DOHH2 (cell line): ENCODE data around the gene KIF26A.

Experiments used
- CTCF ChIP-seq: fragments of 200-600 bp; sonication (generic); IDR thresholded peaks from one replicate; pipeline ENCODE4 v1.5.1; 2014; ENCODE audit warnings: antibody characterized with exemption, mild to moderate bottlenecking, low read depth, low read length; ENCODE audit not compliant: poor library complexity, severe bottlenecking
- EZH2phosphoT487 ChIP-seq: fragments of 200-600 bp; sonication (generic); IDR thresholded peaks from 2 replicates; pipeline ENCODE4 v1.6.1; 2017; ENCODE audit warnings: borderline replicate concordance, mild to moderate bottlenecking, antibody characterized with exemption, low read length, moderate library complexity, mixed read lengths

GRCh38 chr14:104174051-104174450 lies 35.7 kb downstream of the KIF26A start:
- TF ChIP-seq CTCF, result no peak
- TF ChIP-seq EZH2phosphoT487, result no peak
